Neural crest cell (in vitro differentiated cells): Measurements from ENCODE around the gene CDX1. TPM values are rescaled to one million over a fixed set of nuclear protein-coding genes. Genes with fewer than 3 reads are reported as not detected.

Experiments used
- DNase-seq: peaks from one replicate; pipeline ENCODE4 v3.0.0; 2021; ENCODE audit warnings: low read depth, mixed read lengths, low spot score
- H3K27ac Mint-ChIP-seq: one replicate; pipeline ENCODE4 v1.8.0; 2021; ENCODE audit warnings: mild to moderate bottlenecking, mixed read lengths; ENCODE audit not compliant: unreplicated experiment
- H3K27me3 Mint-ChIP-seq: 2 replicates; pipeline ENCODE4 v1.8.0; 2021; ENCODE audit warnings: low read depth, mild to moderate bottlenecking, mixed read lengths
- H3K36me3 Mint-ChIP-seq: 2 replicates; pipeline ENCODE4 v1.8.0; 2021; ENCODE audit warnings: low read depth, mild to moderate bottlenecking, mixed read lengths
- H3K4me1 Mint-ChIP-seq: 2 replicates; pipeline ENCODE4 v1.8.0; 2021; ENCODE audit warnings: mixed read lengths
- H3K4me3 Mint-ChIP-seq: one replicate; pipeline ENCODE4 v1.8.0; 2021; ENCODE audit warnings: mild to moderate bottlenecking, mixed read lengths
- H3K9me3 Mint-ChIP-seq: 2 replicates; pipeline ENCODE4 v1.8.0; 2021; ENCODE audit warnings: mixed read lengths
- total RNA-seq: library from RNA; stranded (reverse); gene quantifications from 2 replicates; pipeline ENCODE4 v1.2.1, GENCODE V29; 2021
- TF ChIP-seq, protein P1 (sequence below): fragments of 200-600 bp; sonication (generic); conservative IDR thresholded peaks from 2 replicates; pipeline ENCODE4 v1.5.0; 2021; ENCODE audit warnings: antibody characterized with exemption, mild to moderate bottlenecking

The CDX1 gene
- total RNA-seq, 1 donor from 2014 or later = not detected

DNA sequence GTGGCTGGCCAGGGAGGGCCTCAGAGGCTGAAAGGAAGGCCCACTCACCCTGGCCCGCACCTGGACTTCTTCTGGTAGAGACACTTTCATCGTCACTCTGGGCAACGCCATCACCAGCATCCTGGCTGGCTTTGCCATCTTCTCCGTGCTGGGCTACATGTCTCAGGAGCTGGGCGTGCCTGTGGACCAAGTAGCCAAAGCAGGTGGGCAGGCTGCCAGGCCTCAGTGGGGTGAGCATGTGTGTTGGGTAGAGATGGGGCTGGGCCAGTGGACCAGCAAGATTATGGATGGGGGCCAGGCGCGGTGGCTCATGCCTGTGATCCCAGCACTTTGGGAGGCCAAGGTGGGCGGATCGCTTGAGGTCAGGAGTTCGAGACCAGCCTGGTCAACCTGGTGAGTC is 35.9 kb downstream of the CDX1 start:
- Mint-ChIP-seq H3K36me3 (no peaks in the 10 kb centered on the region), H3K4me1 (no peaks in the 10 kb centered on the region), H3K27ac (no peak overlapping the region), H3K9me3 (no peaks in the 10 kb centered on the region), H3K27me3 (peaks cover 12% of the 10 kb centered on the region), H3K4me3 (no peak overlapping the region)
- TF ChIP-seq, protein P1, sequence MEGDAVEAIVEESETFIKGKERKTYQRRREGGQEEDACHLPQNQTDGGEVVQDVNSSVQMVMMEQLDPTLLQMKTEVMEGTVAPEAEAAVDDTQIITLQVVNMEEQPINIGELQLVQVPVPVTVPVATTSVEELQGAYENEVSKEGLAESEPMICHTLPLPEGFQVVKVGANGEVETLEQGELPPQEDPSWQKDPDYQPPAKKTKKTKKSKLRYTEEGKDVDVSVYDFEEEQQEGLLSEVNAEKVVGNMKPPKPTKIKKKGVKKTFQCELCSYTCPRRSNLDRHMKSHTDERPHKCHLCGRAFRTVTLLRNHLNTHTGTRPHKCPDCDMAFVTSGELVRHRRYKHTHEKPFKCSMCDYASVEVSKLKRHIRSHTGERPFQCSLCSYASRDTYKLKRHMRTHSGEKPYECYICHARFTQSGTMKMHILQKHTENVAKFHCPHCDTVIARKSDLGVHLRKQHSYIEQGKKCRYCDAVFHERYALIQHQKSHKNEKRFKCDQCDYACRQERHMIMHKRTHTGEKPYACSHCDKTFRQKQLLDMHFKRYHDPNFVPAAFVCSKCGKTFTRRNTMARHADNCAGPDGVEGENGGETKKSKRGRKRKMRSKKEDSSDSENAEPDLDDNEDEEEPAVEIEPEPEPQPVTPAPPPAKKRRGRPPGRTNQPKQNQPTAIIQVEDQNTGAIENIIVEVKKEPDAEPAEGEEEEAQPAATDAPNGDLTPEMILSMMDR = no peak
- DNase-seq = no peak

DNA sequence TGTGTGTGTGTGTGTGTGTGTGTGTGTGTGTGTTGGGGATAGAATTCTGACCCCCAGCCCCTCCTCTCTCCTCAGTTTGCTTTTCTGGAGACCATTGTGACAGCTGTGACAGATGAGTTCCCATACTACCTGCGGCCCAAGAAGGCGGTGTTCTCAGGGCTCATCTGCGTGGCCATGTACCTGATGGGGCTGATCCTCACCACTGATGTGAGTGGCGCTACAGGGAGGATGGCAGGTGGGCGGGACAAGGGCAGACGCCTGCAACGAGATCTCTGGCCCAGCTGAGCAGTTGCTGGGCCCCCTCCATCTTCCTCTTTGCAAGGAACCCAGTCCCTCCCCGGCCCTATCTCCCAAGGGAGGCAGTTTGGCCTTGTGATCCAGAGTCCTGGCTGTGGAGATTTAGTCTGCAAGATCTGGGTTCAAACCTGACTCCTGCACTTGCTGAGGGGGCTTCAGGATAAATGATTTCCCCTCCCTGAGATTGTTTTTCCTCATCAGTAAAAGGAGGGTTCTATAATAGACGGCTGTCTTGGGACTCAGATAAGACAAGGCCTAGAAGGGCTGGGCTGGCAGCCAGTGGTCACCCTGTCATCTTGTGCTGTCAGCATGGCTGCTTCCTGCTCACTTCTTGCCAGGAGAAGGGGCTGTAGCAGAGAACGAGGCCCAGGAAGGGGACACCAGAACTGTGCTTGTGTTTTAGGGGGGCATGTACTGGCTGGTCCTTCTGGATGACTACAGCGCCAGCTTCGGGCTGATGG is 37.4 kb downstream of the CDX1 start:
- H3K27ac Mint-ChIP-seq = no peak overlapping the region

DNA sequence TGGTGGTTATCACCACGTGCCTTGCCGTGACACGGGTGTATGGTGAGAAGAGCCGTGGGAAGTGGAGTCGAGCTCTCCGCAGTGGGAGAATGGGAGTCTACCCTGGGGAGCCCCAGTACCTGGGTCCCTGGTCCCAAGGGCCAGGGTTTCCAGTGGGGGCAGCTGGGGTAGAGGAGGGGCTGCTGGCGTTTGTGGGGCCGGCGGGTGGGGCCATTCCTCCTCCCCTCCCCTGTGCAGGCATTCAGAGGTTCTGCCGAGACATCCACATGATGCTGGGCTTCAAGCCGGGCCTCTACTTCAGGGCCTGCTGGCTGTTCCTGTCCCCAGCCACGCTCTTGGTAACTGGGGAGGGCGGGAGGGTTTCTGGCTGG is 38.0 kb downstream of the CDX1 start:
- H3K4me3 Mint-ChIP-seq = no peak overlapping the region
- peaks cover 7% of the 10 kb centered on the region for H3K27me3 Mint-ChIP-seq
- H3K9me3 Mint-ChIP-seq = no peaks in the 10 kb centered on the region
- no peak for DNase-seq
- TF ChIP-seq, protein P1 = no peak
- no peak overlapping the region for H3K27ac Mint-ChIP-seq
- no peaks in the 10 kb centered on the region for H3K4me1 Mint-ChIP-seq
- H3K36me3 Mint-ChIP-seq = no peaks in the 10 kb centered on the region

More for the DNA sequence above, 37.4 kb downstream of the CDX1 start:
- no peaks in the 10 kb centered on the region for H3K36me3 Mint-ChIP-seq
- TF ChIP-seq, protein P1 = no peak
- H3K4me1 Mint-ChIP-seq = no peaks in the 10 kb centered on the region
- no peak for DNase-seq
- H3K4me3 Mint-ChIP-seq = no peak overlapping the region
- no peaks in the 10 kb centered on the region for H3K9me3 Mint-ChIP-seq
- peaks cover 12% of the 10 kb centered on the region for H3K27me3 Mint-ChIP-seq

DNA sequence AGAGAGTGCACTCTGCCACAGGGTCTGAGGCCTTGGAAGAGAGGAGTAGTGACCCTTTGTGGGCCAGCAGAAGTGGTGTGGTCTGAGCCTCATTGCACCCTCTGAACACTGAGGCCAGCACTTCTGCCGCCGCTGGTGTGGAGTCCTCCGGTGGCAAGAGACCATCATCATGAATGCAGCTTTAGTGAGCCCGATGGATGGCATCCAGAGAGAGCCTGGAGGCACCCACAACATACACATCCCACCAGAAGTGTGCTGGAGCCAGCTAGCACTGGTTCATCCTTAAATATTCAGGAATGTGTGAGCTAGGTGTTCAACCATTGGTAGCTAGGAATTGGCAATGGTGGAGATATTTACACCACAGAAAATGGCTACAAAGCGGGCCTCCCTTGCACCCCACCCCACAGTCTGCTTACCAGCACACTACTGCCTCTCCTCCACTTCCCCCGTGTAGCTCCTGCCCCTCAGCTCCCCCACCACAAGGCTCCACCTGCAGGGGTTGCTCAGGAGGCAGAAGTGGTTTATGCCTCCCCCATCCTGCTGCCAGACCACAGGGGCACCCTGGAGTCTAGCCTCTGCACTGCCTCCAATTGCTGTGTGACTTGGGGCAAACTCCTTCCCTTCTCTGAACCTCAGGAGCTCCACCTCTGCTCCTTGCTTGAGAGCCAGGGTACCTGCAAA is 39.7 kb downstream of the CDX1 start:
- Mint-ChIP-seq H3K4me3 (no peak overlapping the region), H3K9me3 (no peaks in the 10 kb centered on the region), H3K36me3 (no peaks in the 10 kb centered on the region), H3K27ac (no peak overlapping the region), H3K27me3 (no peaks in the 10 kb centered on the region), H3K4me1 (peaks cover 5% of the 10 kb centered on the region)
- DNase-seq = no peak
- TF ChIP-seq, protein P1 = no peak

DNA sequence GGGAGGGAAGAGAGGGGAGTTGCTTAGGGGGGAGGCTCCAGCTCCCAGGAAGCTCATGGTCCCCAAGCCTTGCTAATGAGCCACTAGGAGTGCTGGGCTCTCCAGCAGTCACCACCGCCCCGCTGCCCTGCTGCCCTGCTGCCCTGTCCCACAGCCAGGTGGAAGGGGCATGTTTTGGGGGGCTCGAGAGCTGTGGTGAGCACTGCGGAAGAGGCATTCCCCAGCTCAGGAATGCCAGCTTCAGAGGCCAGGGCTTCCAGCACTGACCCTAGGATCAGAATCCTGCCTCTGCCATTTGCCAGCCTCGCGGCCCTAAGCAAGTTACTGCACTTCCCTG is 40.2 kb downstream of the CDX1 start:
- Mint-ChIP-seq H3K36me3 (no peaks in the 10 kb centered on the region), H3K4me1 (peaks cover 6% of the 10 kb centered on the region), H3K9me3 (no peaks in the 10 kb centered on the region), H3K27me3 (no peaks in the 10 kb centered on the region), H3K4me3 (no peak overlapping the region), H3K27ac (no peak overlapping the region)
- TF ChIP-seq, protein P1 = no peak
- no peak for DNase-seq
